ENCODE results near the gene CLDN9. TPM values are rescaled to one million over a fixed set of nuclear protein-coding genes. Genes with fewer than 3 reads are reported as not detected.

The CLDN9 gene
- total RNA-seq, 1 donor from 2014 or later = 1.5 TPM

- ATAC-seq (no peak), DNase-seq (ENCODE audit: low spot score) (no peak)
These were observed 39.0 kb upstream of the CLDN9 start for GRCh38 chr16:2973605-2974318.

DNA sequence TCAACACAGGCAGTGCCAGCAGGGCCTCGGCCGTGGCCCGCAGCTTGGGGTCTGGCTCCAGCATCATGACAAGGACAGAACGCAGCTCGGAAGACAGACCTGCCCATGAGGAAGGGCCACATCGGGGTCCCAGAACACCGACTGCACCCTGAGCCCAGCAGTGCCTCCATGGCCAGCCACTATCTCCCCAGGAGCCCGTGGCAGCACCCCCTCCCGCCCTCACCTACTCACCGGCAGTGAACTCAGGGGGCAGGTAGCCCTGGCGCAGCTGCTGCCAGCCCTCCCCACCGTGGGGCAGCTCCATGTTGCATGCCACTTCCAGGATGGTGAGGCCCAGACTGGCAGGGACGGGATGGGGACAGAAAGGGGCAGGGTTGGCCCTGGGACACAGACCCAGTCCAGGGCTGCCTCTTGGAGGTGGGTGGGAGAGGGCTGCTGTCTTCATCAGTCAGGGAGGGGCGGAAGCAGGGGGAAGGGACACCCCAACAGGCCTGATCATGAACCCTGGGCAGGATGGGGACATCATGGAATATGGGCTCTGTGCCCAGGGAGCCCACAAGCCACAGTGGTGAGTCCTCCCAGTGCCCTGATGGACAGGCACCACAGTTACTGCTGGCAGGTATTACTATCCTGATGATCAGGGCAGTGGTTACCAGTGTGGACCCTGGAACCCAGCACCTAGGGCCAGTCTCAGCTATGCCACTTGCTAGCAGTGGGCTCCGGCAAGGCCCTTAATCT lies 38.2 kb upstream of the CLDN9 start:
- ATAC-seq (no peak), DNase-seq (ENCODE audit: low spot score) (no peak)

GRCh38 chr16:2975161-2975795 lies 37.4 kb upstream of the CLDN9 start:
- no peak for ATAC-seq
- no peak for DNase-seq (ENCODE audit: low spot score)

GRCh38 chr16:2976201-2976600 lies 36.5 kb upstream of the CLDN9 start:
- no peak for ATAC-seq
- DNase-seq (ENCODE audit: low spot score) = no peak

- ATAC-seq = no peak
- DNase-seq (ENCODE audit: low spot score) = no peak
These were observed 36.0 kb upstream of the CLDN9 start for GRCh38 chr16:2976673-2977072.

DNA sequence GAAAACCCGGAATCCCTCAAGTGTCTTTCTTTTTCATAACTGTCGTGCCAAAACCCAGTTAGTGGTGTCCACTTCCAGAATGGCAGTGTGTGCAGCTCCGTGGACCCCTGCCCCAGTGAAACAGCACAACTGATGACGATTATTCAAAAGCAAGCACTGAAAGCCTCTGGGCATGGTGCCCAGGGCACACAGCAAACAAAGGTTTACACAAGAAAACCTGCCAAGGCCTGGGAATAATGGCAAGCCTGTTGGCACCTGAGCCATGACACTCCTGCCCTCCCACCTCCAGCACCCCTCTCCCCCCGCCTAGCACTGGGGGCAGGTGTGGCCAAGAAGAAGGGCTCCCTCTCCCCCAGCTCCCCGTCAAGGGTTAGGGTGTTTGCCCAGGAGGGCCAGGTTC lies 35.3 kb upstream of the CLDN9 start:
- DNase-seq (ENCODE audit: low spot score) = peak; percentile 86
- ATAC-seq = peak; percentile 74

DNA sequence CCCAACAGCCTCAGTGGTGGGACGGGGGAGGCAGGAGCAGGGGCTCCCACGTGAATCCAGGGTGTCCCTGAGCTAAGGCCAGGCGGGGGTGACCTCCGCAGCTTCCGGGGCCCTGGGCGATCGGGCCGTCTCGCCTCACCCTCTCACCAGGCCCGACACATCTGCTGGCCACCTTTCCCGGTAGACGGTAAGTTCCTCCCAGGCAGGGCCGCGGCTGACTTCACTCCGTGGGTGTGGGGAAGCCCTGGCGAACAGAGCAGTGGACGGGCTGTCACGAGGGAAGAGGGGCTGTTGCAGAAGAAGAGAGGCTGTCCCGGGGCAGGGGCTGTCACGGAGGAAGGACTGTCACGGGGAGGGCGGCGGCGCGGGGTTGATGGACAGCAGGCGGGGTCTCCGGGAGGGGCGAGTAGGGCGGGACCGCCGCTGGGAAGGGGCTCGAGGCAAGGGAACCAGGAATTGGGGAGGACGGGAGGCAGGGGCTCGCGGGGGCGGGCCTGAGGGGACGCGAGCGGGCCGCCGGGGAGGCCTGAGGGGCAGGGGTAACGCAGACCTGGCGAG lies 33.0 kb upstream of the CLDN9 start:
- DNase-seq (ENCODE audit: low spot score) (no peak), ATAC-seq (no peak)

- peak; percentile 94 for DNase-seq (ENCODE audit: low spot score)
- peak; percentile 87 for ATAC-seq
These were observed 32.2 kb upstream of the CLDN9 start, which contains the start of gene PKMYT1 for GRCh38 chr16:2980227-2981176. PKMYT1 (minus strand) TSS chr16:2980446; CDS start chr16:2979657, 789 bp downstream.

- DNase-seq (ENCODE audit: low spot score) (no peak), ATAC-seq (no peak)
These were observed 31.4 kb upstream of the CLDN9 start for GRCh38 chr16:2981177-2981898.

DNA sequence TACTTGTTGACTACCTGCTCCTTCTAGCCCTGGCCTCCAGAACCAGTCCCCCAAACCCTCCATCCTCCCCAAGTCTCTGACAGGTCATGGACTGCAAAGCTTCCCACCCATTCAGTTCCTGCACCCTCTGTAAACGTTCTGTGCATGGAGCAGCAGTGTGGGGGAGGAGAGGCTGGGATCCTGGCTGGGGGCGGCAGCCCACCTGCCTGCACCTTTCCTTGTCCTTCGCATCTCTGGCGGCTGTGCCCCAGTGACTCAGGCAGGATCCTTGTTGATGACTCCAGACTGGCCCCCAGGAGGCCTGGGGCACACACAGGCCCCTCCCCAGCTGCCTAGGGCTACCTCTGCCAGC lies 30.8 kb upstream of the CLDN9 start:
- ATAC-seq = no peak

GRCh38 chr16:2982402-2982801 lies 30.3 kb upstream of the CLDN9 start:
- ATAC-seq (no peak), DNase-seq (ENCODE audit: low spot score) (no peak)

More for the DNA sequence above, 30.8 kb upstream of the CLDN9 start:
- no peak for DNase-seq (ENCODE audit: low spot score)

- DNase-seq (ENCODE audit: low spot score) = peak; percentile 74
- peak; percentile 63 for ATAC-seq
These were observed 29.0 kb upstream of the CLDN9 start for GRCh38 chr16:2983706-2984136.

DNA sequence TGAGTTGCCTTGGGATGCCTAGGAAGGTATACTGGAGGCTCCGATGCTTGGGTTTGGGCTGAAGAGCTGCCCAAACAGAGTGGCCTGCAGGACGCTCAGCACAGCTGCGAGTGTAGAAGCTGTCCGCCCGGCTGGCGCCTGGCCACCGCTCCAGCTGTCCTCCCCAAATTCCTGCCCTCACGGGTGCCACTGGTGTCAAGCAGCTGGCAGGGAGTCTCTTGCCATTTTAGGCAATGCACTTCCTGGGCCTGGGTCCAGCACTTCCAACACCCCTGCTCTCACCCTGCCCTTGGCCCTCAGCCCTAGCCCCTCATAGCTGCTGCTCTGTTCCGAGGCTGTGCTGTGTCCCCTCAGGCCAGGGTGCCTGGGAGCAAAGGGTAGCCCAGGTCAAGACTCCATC lies 27.3 kb upstream of the CLDN9 start:
- peak; percentile 28 for ATAC-seq

GRCh38 chr16:2985893-2986355 lies 26.8 kb upstream of the CLDN9 start:
- ATAC-seq = peak; percentile 83
- DNase-seq (ENCODE audit: low spot score) = peak; percentile 73

More for the DNA sequence above, 27.3 kb upstream of the CLDN9 start:
- DNase-seq (ENCODE audit: low spot score) = no peak

DNA sequence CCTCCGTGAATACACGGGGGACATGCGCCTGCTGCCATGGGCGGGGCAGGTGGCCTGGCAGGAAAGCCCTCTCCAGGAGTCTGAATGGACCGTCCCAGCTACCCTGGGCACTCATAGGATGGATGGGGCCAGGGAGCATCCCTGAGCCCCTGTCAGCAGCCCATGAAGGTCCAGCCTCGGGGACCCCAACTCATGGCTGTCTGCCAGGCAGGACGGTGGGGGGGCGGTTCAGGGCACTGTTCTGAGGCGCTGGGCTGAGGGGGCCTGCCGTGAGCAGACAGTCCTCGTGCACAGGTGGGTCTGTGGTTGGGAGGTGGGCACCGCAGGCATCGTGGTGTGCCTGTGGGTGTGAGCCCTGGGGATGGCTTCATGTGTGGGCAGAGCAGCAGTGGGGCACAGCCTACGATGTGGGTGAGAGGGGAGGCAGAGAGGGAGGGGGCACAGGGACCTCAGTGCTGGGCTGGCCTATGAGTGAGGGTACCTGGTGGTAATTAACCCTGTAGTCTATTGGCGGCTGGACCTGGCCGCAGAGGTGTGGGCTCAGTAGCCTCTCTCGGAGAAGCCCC lies 26.0 kb upstream of the CLDN9 start:
- no peak for DNase-seq (ENCODE audit: low spot score)
- no peak for ATAC-seq

GRCh38 chr16:2987286-2987685 lies 25.4 kb upstream of the CLDN9 start:
- no peak for DNase-seq (ENCODE audit: low spot score)

DNA sequence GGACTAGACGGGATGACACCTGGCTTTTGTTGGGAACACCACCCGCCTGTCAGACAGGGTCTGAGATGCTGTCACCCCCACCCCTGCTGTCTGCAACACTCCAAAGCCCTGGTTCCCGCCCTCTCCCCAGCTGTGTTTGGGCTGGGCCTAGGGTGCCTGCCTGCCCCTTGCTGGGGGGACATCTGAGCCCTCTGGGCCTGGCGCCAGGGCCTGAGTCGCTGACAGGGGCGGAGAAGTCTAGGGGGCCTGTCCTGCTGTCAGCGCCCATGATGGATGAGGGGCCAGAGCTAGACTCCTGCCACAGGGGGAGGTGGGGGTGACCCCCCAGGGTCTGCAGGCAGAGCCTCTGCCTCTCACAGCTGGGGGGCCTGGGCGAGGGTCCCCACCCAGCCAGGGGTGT lies 24.9 kb upstream of the CLDN9 start:
- ATAC-seq = no peak
- no peak for DNase-seq (ENCODE audit: low spot score)

More at GRCh38 chr16:2987286-2987685, 25.4 kb upstream of the CLDN9 start:
- no peak for ATAC-seq

DNA sequence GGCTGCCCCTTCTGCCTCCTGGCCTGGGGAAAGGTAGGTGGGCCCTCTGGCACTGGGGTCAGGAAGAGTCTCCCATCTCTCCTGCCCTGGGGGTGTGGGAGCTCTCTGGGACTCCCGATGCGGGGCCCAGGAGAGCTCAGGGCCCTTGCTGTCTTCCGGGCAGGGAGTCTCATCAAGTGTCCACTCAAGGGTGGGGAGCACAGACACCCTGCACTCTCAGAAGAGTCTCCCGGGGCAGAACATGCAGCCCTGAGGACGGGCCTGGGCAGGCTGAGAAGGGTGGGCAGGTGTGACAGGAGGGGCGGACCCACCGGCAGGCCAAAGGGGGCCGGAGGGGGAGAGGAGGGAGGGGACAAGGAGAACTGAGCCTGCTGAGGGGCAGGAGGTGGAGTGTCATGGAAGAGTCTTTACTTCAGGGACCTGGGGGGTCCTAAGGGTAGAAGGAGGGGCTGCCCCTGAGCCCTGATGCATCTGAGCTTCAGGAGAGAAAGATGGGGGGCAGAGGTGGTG lies 24.1 kb upstream of the CLDN9 start:
- no peak for DNase-seq (ENCODE audit: low spot score)
- ATAC-seq = no peak

GRCh38 chr16:2990891-2991290 lies 21.8 kb upstream of the CLDN9 start:
- no peak for ATAC-seq
- DNase-seq (ENCODE audit: low spot score) = no peak
